GM21390 (cell line): ENCODE measurements around the gene KIF2C.
"Not testable (repeated sequence)": the region's sequence is repeated elsewhere in the genome, so short reads cannot be mapped to it uniquely, and the experiment has no call there.

Source experiments
- ATAC-seq: cut with Tn5 transposase; IDR thresholded peaks from one replicate; pipeline ENCODE4 v1.9.1; 2021; ENCODE audit not compliant: unreplicated experiment

Gene KIF2C

DNA sequence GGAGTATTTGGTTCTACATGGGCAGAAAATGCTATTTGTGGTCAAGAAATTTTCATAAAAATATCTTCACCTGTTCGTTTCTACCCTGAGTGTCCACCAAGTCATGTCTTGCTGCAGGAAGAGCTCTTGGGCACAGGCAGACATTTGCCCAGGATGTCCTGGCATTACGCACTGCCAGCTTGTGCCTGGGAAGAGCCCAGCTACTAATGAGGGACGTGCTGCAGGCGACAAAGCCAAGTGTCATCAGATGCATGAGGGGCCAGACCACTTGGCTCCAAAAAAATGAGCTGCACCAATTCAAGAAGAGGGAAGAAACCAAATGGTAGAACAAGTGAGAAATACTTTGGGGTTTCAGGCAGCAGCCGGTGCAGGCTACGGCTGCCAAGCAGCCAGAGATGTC is 21.5 kb upstream of the KIF2C start:
- no peak for ATAC-seq

DNA sequence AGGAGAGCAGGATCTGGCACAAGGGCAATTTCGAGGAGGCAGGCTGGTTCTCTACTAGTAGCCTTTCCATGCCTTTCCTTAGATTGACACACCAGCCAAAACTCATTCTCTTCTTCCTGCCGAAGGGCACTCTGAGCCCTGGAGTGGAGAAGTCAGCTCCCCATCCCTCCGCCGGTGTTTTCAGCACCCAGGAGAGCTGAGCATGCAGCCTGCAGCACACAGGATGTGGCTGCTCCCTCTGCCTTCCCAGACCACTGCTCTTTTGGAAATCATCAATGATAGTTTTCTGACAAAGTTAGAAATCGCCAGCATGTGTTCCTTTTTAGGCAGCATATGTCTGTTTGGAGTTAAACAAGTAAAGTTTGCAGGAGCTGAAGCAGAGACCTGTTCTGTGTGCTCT is 20.3 kb upstream of the KIF2C start:
- ATAC-seq = no peak

DNA sequence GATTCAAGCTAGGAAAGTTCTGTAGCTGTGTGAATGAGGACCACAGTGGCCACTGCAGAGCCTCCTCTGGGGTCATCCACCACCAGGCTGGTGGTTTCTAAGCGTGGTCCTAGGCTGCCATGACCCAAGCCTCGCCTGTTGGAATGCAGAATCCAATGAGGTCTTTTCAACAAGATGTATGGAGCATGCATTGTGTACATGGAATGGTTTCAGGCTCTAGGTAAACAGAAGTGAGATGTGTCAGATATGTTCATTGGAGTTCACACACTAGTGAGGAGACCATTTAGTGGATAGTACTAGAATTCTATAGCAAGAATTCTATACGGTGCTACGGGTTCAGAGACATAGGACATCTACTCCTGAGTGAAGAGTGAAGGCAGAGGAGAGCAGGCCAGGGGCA is 19.4 kb upstream of the KIF2C start:
- no peak for ATAC-seq

- peak; percentile 71 for ATAC-seq
These were observed 17.9 kb upstream of the KIF2C start for GRCh38 chr1:44721485-44722361.

DNA sequence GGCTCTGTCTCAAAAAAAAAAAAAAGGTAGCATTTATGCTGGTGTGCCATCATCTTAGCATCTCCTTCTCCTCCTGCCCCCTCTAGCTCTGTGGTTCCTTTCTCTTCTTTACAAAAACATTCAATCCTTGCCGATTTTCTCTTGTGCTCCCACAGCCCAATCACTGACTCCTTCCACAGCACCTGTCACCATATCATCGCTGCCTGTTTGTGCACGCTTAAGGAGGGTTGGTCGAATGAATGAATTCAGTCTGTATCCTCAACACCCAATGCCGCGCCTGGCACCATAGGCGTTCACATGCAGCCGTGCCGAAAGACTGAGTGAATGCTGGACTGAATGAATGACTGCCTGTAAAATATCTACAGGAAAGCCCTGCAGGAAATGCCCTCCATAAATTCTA is 16.6 kb upstream of the KIF2C start:
- no peak for ATAC-seq

DNA sequence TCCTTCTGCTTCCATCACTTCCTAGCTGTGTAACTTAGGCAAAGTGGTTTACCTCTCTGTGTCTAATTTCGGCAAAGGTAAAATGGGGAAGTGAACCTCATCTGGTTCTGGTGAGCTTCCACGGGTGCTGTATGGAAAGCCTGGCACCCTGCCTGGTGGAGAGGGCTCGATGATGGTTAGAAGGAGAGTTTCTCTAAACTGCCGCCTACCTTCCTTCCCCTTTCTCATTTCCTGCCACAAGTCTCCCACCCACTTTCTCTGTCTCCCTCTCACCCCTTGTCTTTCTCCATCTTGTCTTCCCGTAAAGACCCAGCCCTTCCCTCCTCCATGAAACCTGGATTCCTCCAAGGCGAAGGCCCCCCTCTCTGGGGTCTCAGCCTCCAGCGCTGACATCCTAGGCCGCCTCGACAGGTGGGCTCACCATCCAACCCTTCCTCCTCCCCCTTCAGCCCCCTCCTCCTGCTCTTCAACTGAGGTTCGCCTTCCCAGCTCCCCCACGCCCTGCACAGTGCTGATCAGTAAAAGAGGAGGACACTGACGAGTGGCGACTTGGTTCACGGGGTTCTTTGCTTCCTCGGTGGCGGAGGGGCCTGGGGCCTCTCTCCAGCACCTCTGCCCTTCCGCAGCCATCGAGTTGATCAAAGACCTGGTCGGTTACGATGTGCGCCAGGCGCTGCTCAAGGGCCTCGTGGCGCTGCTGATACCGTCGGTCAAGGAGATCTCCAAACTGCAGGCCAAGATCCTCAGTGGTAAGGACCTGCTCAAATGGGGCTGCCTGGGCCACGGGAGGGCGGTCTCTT is 15.9 kb upstream of the KIF2C start:
- no peak for ATAC-seq

- no peak for ATAC-seq
These were observed 15.2 kb upstream of the KIF2C start for GRCh38 chr1:44724296-44724954.

DNA sequence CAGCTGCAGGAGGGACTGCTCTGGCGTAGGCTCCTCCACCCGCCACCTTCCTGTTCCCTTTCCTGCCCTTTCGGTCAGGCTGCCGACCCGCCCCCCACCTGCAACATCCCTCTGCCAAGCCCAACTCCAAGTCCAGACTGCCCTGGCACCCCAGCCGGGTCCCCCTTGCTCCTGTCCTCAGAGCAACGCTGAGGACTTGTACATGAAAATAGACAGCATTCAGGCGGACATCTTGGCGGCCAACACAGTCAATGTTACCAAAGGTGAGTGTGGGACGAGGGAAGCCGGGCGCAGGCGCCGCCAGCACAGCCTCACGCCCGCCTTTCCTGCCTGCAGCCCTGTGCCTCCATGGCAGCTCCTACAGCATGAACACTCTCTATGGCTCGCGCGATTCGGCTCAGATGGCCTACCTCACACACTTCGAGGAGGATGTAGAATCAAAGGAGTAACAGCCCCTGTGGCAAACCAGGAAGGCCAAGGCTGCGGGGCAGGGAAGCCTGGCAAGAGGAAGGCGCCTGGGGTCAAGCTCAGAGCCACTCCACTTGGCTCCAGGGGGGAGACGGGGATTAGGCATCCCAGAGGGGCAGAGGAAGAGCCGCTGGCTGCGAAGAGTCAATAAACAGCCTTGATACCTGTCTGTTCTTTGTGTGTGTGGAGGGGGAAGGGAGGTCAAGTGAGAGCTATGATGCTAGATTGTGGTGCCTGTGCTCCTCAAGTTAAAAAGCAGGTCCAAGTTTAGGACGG is 14.5 kb upstream of the KIF2C start:
- ATAC-seq = no peak

GRCh38 chr1:44730741-44731512 is 8.7 kb upstream of the KIF2C start, which contains the start of gene RNU5D-1:
Gene RNU5D-1, minus strand, starts transcription at chr1:44731170.
- peak; percentile 68 for ATAC-seq

GRCh38 chr1:44733365-44733764 is 6.3 kb upstream of the KIF2C start:
- no peak for ATAC-seq

DNA sequence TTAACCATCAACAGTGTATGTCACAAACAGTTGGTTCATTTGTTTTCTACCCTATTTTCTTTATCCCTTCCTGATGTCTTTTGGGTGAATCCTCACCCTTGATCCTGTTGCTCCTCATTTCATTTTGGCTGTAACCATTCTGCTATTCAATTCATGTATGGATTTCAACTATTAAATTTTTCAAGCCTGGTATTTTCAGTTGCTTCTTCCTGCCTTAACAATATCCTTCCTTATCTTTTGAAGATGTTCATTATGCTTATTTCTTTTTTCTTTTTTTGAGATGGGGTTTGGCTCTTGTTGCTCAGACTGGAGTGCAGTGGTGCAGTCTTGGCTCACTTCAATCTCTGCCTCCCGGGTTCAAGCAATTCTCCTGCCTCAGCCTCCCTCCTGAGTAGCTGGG is 5.9 kb upstream of the KIF2C start:
- ATAC-seq = no peak

- no peak for ATAC-seq
These were observed 3.6 kb upstream of the KIF2C start for GRCh38 chr1:44735992-44736391.

DNA sequence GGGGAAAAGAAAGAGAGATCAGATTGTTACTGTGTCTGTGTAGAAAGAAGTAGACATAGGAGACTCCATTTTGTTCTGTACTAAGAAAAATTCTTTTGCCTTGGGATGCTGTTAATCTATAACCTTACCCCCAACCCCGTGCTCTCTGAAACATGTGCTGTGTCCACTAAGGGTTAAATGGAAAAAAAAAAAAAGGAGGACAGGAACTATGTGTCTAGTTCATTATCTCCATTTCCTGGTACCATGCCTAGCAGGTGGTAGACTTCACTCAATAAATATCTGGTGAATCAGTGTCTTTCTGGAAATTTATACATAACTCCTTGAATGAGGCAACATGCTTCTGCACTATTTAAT is 707 bp upstream of the KIF2C start:
- ATAC-seq = not testable (repeated sequence)

DNA sequence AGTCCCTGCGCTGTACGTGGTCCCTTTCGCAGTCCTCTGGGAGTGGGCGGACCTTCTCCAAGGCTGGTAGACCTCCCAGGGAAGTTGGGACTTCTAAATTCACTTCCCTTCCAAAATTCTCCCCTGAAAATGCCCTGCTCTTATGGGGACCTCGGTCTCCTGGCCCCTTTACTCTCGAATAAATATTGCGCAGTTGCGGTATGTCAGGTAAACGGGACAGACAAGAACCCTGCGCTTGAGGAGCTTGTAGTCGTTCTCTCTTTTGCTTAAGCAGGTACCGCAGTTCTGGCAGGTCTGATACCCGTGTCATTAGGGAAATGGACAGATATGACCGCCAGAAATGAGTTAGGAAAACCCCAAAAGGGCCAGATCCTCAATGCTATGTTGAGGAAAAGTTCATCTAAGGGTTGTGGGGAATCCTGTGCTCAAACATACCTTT is 561 bp downstream of the KIF2C start:
- ATAC-seq = no peak

DNA sequence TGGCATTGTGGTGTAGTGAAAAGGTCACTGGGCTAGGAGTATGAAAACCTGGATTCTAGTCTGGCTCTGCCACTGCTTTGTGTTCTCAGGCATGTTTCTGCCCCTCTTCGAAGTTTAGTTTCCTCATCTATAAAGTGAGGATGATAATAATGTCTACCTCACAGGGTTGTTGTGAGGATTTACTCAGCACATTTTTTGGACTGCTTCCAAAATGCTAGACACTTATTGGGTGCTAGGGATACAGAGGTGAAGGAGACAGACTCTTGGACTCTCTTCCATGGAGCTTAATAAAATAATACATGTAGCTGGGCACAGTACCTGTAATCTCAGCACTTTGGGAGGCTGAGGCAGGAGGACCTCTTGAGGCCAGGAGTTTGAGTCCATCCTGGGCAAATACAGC is 3.6 kb downstream of the KIF2C start:
- ATAC-seq = no peak

GRCh38 chr1:44747878-44748277 is 8.2 kb downstream of the KIF2C start:
- no peak for ATAC-seq

- no peak for ATAC-seq
These were observed 17.8 kb downstream of the KIF2C start for GRCh38 chr1:44757420-44757819.

DNA sequence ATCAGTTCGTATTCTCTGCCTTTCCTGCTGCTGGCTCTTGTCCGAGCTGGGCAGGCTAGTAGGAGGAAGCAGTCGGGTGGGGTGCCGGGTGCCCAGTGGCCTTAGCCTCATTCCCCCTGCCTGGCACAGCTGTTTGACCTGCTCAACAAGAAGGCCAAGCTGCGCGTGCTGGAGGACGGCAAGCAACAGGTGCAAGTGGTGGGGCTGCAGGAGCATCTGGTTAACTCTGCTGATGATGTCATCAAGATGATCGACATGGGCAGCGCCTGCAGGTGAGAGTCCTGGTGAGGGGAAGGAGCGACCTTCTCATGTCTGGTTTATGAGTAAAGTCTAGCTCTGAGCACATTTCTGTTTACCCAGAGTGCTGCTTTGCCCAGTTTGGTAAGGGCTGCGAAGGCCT is 19.4 kb downstream of the KIF2C start:
- ATAC-seq = no peak

DNA sequence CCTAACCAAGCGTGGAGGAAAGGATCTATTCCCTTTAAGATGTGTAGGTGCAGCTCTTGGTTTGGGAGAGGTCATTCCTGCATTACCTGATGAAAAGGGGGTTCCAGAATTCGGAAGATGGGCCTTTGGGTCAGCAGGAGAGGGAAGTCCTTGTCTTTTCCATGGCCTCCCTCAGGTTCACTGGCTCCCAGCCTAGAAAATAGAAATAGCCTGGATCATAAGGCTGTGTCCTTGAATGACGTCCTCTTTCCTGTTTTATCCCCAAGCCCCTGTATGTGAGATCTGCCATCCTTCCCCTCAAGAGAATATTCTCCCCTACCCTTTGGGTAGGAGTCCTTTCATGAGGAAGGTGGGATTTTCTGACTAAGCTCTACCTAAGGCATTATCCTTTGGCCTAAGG is 21.2 kb downstream of the KIF2C start:
- ATAC-seq = no peak

DNA sequence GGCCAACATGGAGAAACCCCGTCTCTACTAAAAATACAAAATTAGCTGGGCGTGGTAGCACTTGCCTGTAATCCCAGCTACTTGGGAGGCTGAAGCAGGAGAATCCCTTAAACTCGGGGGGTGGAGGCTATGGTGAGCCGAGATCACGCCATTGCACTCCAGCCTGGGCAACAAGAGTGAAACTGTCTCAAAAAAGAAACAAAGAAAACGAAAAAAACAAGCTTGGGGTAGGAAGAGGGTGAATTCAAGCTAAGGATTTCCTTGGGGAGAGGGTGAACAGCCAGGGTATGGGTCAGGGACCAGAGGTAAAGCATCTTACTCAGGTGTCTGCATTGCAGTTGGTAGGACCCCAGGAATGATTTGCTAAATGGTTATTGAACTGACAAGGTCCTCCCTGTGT is 26.8 kb downstream of the KIF2C start:
- ATAC-seq = not testable (repeated sequence)
